Neuron (in vitro differentiated cells): ENCODE data around the gene COL20A1.

Experiments used
- H2AFZ ChIP-seq: one replicate; pipeline ENCODE4 v1.6.1; 2013; ENCODE audit warnings: low read depth, mild to moderate bottlenecking, inconsistent platforms, low read length, moderate library complexity
- H3K27me3 ChIP-seq: one replicate; pipeline ENCODE4 v1.6.1; 2013; ENCODE audit warnings: low read length; ENCODE audit not compliant: insufficient read depth
- H3K36me3 ChIP-seq: one replicate; pipeline ENCODE4 v1.6.1; 2013; ENCODE audit warnings: low read length; ENCODE audit not compliant: insufficient read depth
- H3K4me1 ChIP-seq: one replicate; pipeline ENCODE4 v1.6.1; 2013; ENCODE audit warnings: low read length; ENCODE audit not compliant: insufficient read depth
- H3K4me3 ChIP-seq: 2 replicates; pipeline ENCODE4 v1.5.1; 2013; ENCODE audit warnings: mild to moderate bottlenecking, low read length, moderate library complexity
- H3K9me3 ChIP-seq: one replicate; pipeline ENCODE4 v1.6.1; 2013; ENCODE audit warnings: low read length

COL20A1 gene

GRCh38 chr20:63293871-63294535 lies 1.0 kb downstream of the COL20A1 start:
- H2AFZ ChIP-seq: no peak overlapping the region
- no peaks in the 10 kb centered on the region for H3K27me3 ChIP-seq
- peaks cover 21% of the 10 kb centered on the region for H3K4me1 ChIP-seq
- H3K9me3 ChIP-seq: no peaks in the 10 kb centered on the region
- peaks cover 3% of the 10 kb centered on the region for H3K36me3 ChIP-seq
- H3K4me3 ChIP-seq: no peak overlapping the region

- no peaks in the 10 kb centered on the region for H3K27me3 ChIP-seq
- no peak overlapping the region for H2AFZ ChIP-seq
- no peaks in the 10 kb centered on the region for H3K36me3 ChIP-seq
- H3K4me3 ChIP-seq: no peak overlapping the region
- H3K4me1 ChIP-seq: peaks cover 21% of the 10 kb centered on the region
- H3K9me3 ChIP-seq: no peaks in the 10 kb centered on the region
Observed at GRCh38 chr20:63294536-63294900, 1.5 kb downstream of the COL20A1 start.

- no peaks in the 10 kb centered on the region for H3K27me3 ChIP-seq
- H3K9me3 ChIP-seq: no peaks in the 10 kb centered on the region
- H2AFZ ChIP-seq: no peak overlapping the region
- peaks cover 21% of the 10 kb centered on the region for H3K4me1 ChIP-seq
- H3K36me3 ChIP-seq: no peaks in the 10 kb centered on the region
- H3K4me3 ChIP-seq: no peak overlapping the region
Observed at GRCh38 chr20:63295018-63295417, 2.0 kb downstream of the COL20A1 start.

DNA sequence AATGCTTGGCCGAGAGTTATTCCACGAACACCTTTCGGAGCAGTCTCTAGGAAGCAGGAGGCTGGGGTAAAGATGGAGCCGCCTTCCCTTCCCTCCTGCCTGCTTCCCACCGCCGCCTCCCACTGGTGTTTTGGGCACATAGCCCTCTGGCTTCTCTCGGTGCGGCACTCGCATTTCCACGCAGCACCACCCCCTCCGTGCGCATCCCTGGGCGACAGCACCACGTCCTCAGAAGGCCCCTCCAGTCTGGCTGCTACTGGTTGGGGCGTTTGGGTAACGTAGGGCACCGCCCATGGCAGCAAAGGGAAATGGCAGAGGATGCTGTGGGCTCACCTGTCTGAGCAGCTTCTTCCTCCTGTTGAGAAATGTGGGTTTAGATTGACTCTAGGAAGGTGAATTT lies 2.4 kb downstream of the COL20A1 start:
- no peaks in the 10 kb centered on the region for H3K36me3 ChIP-seq
- H3K27me3 ChIP-seq: no peaks in the 10 kb centered on the region
- H3K9me3 ChIP-seq: no peaks in the 10 kb centered on the region

GRCh38 chr20:63295846-63296245 lies 2.9 kb downstream of the COL20A1 start:
- Histone ChIP-seq H3K4me3 (no peak overlapping the region), H2AFZ (no peak overlapping the region), H3K4me1 (peaks cover 21% of the 10 kb centered on the region), H3K9me3 (no peaks in the 10 kb centered on the region), H3K36me3 (no peaks in the 10 kb centered on the region), H3K27me3 (no peaks in the 10 kb centered on the region)

More for the DNA sequence above, 2.4 kb downstream of the COL20A1 start:
- Histone ChIP-seq H3K4me1 (peaks cover 21% of the 10 kb centered on the region), H2AFZ (no peak overlapping the region), H3K4me3 (no peak overlapping the region)

DNA sequence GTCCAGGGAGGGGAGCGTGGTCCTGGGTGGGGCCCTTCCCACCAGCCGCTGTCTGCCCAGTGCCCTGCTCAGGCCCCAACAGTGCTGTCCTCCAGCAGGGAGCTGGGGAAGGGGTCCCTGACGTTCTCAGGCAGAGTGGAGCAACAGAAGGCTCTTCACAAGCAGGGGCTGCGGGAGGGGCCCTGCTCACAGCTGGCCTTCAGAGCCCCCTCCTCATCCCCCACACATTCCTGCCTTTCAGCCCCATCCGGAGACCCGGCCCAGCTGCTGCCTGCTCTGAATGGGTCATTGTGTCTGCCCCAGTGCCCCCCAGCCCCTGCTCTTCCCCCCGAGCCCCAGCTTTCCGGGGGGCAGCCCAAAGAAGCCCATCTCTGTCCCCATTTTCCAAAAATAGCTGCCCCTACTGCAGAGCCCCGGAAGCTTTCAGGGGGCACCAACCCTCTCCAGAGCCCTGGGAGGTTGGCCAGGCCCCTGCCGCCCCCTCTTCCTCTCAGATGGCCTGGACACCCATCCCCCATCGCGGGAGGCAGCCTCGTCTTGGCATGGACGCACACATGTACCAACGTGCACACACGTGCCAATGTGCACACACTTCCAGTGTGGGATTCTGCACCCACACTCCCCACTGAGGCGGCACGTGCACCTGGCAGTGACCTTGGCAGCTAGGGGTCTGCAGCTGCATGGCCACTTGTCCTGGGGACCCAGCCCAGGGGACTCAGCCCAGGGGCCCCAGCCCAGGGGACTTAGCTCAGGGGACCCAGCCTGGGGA lies 3.7 kb downstream of the COL20A1 start:
- Histone ChIP-seq H3K4me1 (peaks cover 21% of the 10 kb centered on the region), H3K4me3 (no peak overlapping the region), H3K9me3 (no peaks in the 10 kb centered on the region), H2AFZ (no peak overlapping the region), H3K36me3 (no peaks in the 10 kb centered on the region), H3K27me3 (no peaks in the 10 kb centered on the region)

GRCh38 chr20:63297371-63297781 lies 4.4 kb downstream of the COL20A1 start:
- no peak overlapping the region for H2AFZ ChIP-seq
- H3K4me1 ChIP-seq: peaks cover 21% of the 10 kb centered on the region
- no peaks in the 10 kb centered on the region for H3K27me3 ChIP-seq
- H3K36me3 ChIP-seq: no peaks in the 10 kb centered on the region
- H3K4me3 ChIP-seq: no peak overlapping the region
- no peaks in the 10 kb centered on the region for H3K9me3 ChIP-seq

GRCh38 chr20:63297796-63298572 lies 5.0 kb downstream of the COL20A1 start:
- Histone ChIP-seq H3K27me3 (no peaks in the 10 kb centered on the region), H3K9me3 (no peaks in the 10 kb centered on the region), H3K4me1 (peaks cover 21% of the 10 kb centered on the region), H3K36me3 (no peaks in the 10 kb centered on the region), H2AFZ (no peak overlapping the region), H3K4me3 (no peak overlapping the region)

GRCh38 chr20:63298731-63299312 lies 5.8 kb downstream of the COL20A1 start:
- Histone ChIP-seq H3K4me1 (peaks cover 21% of the 10 kb centered on the region), H2AFZ (no peak overlapping the region), H3K36me3 (no peaks in the 10 kb centered on the region), H3K9me3 (no peaks in the 10 kb centered on the region), H3K4me3 (no peak overlapping the region), H3K27me3 (no peaks in the 10 kb centered on the region)

DNA sequence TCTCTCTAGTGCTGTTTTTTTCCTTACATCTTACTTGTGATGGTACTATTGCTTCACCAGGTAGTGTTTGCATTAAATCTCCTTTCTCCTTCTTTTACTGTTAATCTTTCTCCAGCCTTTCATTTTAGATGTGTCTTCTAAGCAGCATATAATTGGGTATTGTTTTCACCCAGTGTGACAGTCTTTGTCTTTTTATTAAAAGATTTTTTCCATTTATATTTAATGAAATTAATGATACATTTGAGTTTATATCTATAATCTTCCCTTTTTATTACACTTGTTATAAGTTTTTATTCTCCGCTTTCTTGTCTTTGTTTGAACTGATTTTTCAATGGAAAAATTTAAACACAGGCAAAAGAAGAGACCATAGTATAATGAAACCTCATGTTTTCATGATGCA lies 8.7 kb downstream of the COL20A1 start:
- H3K9me3 ChIP-seq: no peaks in the 10 kb centered on the region
- no peak overlapping the region for H3K4me3 ChIP-seq
- H2AFZ ChIP-seq: no peak overlapping the region
- no peaks in the 10 kb centered on the region for H3K36me3 ChIP-seq
- peaks cover 4% of the 10 kb centered on the region for H3K4me1 ChIP-seq
- H3K27me3 ChIP-seq: no peaks in the 10 kb centered on the region

DNA sequence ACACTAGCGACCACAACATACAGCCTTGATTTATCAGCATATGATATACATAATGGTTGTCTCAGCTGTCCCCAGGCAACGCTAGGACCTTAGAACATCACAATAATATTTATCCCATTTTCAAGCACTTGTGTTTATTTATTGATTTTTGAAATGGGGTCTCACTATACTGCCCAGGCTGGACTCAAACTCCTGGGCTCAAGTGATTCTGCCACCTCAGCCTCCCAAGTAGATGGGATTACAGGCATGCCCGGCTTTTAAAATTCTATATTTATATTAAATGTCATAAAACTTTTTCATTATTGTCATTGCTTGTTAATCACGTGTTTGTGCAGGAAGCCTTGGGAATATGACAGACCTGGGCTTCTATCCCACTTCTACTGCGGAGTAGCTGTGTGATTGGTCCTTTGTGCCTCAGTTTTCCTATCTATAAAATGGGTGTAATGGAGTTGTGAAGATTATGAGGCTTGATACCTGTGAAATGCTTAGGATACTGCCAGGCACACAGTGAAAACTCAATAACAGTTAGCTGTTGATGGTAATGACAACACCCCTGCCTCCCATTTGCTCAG lies 10.2 kb downstream of the COL20A1 start:
- Histone ChIP-seq H2AFZ (no peak overlapping the region), H3K36me3 (no peaks in the 10 kb centered on the region), H3K9me3 (no peaks in the 10 kb centered on the region), H3K4me1 (no peaks in the 10 kb centered on the region), H3K27me3 (no peaks in the 10 kb centered on the region), H3K4me3 (no peak overlapping the region)

DNA sequence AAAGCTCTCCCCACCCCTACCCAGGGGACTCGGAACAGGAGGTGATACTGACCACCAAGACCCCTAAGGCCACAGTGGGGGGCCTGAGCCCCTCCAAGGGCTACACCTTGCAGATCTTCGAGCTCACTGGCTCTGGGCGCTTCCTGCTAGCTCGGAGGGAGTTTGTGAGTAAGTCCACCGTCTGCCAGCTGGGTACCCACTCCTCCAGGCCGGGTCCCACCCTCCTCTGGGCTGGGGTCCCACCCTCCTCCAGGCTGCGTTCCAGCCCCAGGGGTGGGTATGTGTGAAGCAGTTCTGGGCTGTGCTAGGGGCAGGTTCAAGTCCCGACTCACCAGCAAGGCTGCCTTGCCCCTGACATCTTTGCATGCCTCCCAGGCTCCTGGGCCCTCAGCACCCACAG lies 12.4 kb downstream of the COL20A1 start:
- H3K27me3 ChIP-seq: peaks cover 4% of the 10 kb centered on the region
- H2AFZ ChIP-seq: no peak overlapping the region
- no peaks in the 10 kb centered on the region for H3K9me3 ChIP-seq
- peaks cover 15% of the 10 kb centered on the region for H3K4me1 ChIP-seq
- H3K4me3 ChIP-seq: no peak overlapping the region
- H3K36me3 ChIP-seq: no peaks in the 10 kb centered on the region
